OCI-LY7 (cell line): ENCODE measurements around the gene RNASET2. TPM values are rescaled to one million over a fixed set of nuclear protein-coding genes. Genes with fewer than 3 reads are reported as not detected.
"Not testable (repeated sequence)": the region's sequence is repeated elsewhere in the genome, so short reads cannot be mapped to it uniquely, and the experiment has no call there.

ENCODE experiments used
- BruUV-seq: library from RNA; stranded (reverse); fragments of 400-500 nt; replicated peaks from 2 replicates; lab custom pipeline; 2021; lab: Mats Ljungman, UMichigan
- CTCF ChIA-PET: fragments of 300-600 bp; sonication (Branson Sonifier 250); formaldehyde crosslinking; loops from one replicate; lab custom pipeline; 2022; ENCODE audit warnings: antibody characterized with exemption; ENCODE audit not compliant: unreplicated experiment; lab: Charles Lee
- POLR2A ChIA-PET: fragments of 300-600 bp; sonication (Branson Sonifier 250); formaldehyde crosslinking; loops from one replicate; lab custom pipeline; 2022; ENCODE audit warnings: antibody characterized with exemption; lab: Charles Lee
- DNase-seq: peaks from one replicate; pipeline ENCODE4 v3.0.0-alpha.2; 2015; ENCODE audit warnings: low spot score
- H2AFZ ChIP-seq: fragments of 200-600 bp; sonication (generic), shearing (Covaris generic); 2 replicates; pipeline ENCODE4 v1.6.1; 2014; ENCODE audit warnings: mild to moderate bottlenecking, antibody characterized with exemption, low read length, moderate library complexity
- H3K27ac ChIP-seq: fragments of 200-600 bp; sonication (generic); 2 replicates; pipeline ENCODE4 v1.5.1; 2014; ENCODE audit warnings: mixed run types, low read depth, mild to moderate bottlenecking, moderate library complexity, low read length, inconsistent platforms; ENCODE audit not compliant: poor library complexity, severe bottlenecking
- H3K36me3 ChIP-seq: fragments of 200-600 bp; sonication (generic); 2 replicates; pipeline ENCODE4 v1.6.1; 2014; ENCODE audit warnings: mild to moderate bottlenecking, antibody characterized with exemption, low read length, moderate library complexity, mixed read lengths; ENCODE audit not compliant: insufficient read depth
- H3K4me1 ChIP-seq: fragments of 200-600 bp; sonication (generic); 2 replicates; pipeline ENCODE4 v1.5.1; 2014; ENCODE audit warnings: mild to moderate bottlenecking, low read length; ENCODE audit not compliant: insufficient read depth, poor library complexity, severe bottlenecking
- H3K4me2 ChIP-seq: fragments of 200-600 bp; sonication (generic); 2 replicates; pipeline ENCODE4 v1.6.1; 2014; ENCODE audit warnings: mild to moderate bottlenecking, low read length
- H3K4me3 ChIP-seq: fragments of 200-600 bp; sonication (generic); 2 replicates; pipeline ENCODE4 v1.5.1; 2014; ENCODE audit warnings: mild to moderate bottlenecking, low read depth, low read length; ENCODE audit not compliant: poor library complexity, severe bottlenecking
- H3K79me2 ChIP-seq: fragments of 200-600 bp; sonication (generic); 2 replicates; pipeline ENCODE4 v1.6.1; 2016; ENCODE audit warnings: low read depth, mild to moderate bottlenecking, low read length, moderate library complexity, mixed read lengths; ENCODE audit not compliant: insufficient read depth
- H3K9me2 ChIP-seq: fragments of 200-600 bp; sonication (generic); 2 replicates; pipeline ENCODE4 v1.6.1; 2016; ENCODE audit warnings: mild to moderate bottlenecking, low read length, mixed read lengths; ENCODE audit not compliant: insufficient read depth
- H3K9me3 ChIP-seq: fragments of 200-600 bp; sonication (generic); 2 replicates; pipeline ENCODE4 v1.6.1; 2014; ENCODE audit warnings: mild to moderate bottlenecking, mixed run types, low read length, mixed read lengths
- H4K20me1 ChIP-seq: fragments of 200-600 bp; sonication (generic); 2 replicates; pipeline ENCODE4 v1.6.1; 2014; ENCODE audit warnings: mild to moderate bottlenecking, antibody characterized with exemption, low read length, moderate library complexity, mixed read lengths; ENCODE audit not compliant: insufficient read depth
- CTCF ChIP-seq: fragments of 200-600 bp; sonication (generic); conservative IDR thresholded peaks from 2 replicates; pipeline ENCODE4 v1.5.1; 2014; ENCODE audit warnings: mild to moderate bottlenecking, antibody characterized with exemption, low read length, moderate library complexity, mixed read lengths
- EZH2phosphoT487 ChIP-seq: fragments of 200-600 bp; sonication (generic); IDR thresholded peaks from 2 replicates; pipeline ENCODE4 v1.6.1; 2018; ENCODE audit warnings: low read depth, borderline replicate concordance, mild to moderate bottlenecking, mixed run types, antibody characterized with exemption, low read length, moderate library complexity, mixed read lengths
- intact Hi-C: fragments of 100-400 bp; cut with micrococcal nuclease; formaldehyde crosslinking; loops from one replicate; pipeline ENCODE4 v1.10.0; 2022; ENCODE audit not compliant: unreplicated experiment
- total RNA-seq, 2 experiments: library from RNA; depleted of rRNA in 1 of 2; stranded (reverse); fragments of >200 nt in 1 of 2; shearing (Covaris generic) in 1 of 2; gene quantifications; 2 replicates each; pipeline ENCODE4 v1.2.3, GENCODE V29; 2014 to 2022

RNASET2 gene
- total RNA-seq, 2 experiments from 2014 or later: 71.7 to 105 TPM

DNA sequence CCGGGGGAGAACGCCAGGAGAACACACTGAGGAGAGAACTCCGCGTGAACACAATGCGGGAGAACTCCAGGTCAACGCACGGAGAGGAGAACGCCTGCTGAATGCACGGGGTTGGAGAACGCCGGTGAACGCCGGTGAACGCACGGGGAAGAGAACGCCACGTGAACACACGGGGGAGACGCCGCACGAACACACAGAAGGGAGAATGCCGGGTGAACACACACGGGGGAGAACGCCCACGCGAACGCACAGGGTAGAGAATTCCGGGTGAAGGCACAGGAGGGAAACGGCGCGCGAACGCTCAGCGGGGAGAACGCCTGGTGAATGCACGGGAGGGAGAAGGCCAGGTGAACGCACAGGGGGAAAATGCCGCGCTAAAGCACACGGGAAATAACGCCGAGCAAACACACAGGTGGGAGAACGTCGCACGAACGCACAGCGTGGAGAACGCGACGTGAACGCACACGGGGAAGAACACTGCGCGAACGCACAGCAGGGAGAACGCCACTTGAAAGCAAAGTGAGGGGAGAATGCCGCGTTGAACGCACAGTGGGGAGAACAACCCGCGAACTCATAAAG lies 56.1 kb downstream of the RNASET2 start:
- no TSS peak for BruUV-seq
- CTCF ChIA-PET: no interaction called here
- DNase-seq: no peak

DNA sequence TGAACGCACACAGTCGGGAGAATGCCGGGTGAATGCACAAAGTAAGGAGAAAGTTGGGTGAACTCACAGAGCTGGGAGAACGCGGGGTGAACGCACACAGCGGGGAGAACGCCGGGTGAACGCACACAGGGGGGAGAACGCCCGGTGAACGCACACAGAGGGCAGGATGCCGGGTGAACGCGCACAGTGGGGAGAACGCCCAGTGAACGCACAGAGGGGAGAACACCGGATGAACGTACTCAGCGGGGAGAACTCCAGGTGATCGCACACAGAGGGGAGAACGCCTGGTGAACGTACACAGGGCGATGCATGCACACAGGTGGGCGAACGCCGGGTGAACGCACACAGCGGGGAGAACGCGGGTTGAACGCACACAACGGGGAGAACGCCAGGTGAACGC lies 57.4 kb downstream of the RNASET2 start:
- no peak for DNase-seq
- TF ChIP-seq EZH2phosphoT487 (no peak), CTCF (no peak)
- Histone ChIP-seq H3K4me2 (no peak overlapping the region), H3K9me3 (no peaks in the 10 kb centered on the region), H3K9me2 (no peaks in the 10 kb centered on the region), H3K36me3 (no peaks in the 10 kb centered on the region), H3K27ac (no peak overlapping the region), H3K4me1 (no peaks in the 10 kb centered on the region), H2AFZ (no peak overlapping the region), H3K4me3 (no peak overlapping the region), H3K79me2 (no peaks in the 10 kb centered on the region), H4K20me1 (no peaks in the 10 kb centered on the region)
- ChIA-PET CTCF (no interaction called here), POLR2A (no interaction called here)
- intact Hi-C loops: no loop called here
- BruUV-seq: no TSS peak

More for the DNA sequence above, 56.1 kb downstream of the RNASET2 start:
- Histone ChIP-seq H4K20me1 (no peaks in the 10 kb centered on the region), H3K79me2 (no peaks in the 10 kb centered on the region), H3K4me1 (no peaks in the 10 kb centered on the region), H3K9me3 (no peaks in the 10 kb centered on the region), H2AFZ (no peak overlapping the region), H3K27ac (no peak overlapping the region), H3K4me3 (no peak overlapping the region), H3K36me3 (no peaks in the 10 kb centered on the region), H3K9me2 (no peaks in the 10 kb centered on the region), H3K4me2 (no peak overlapping the region)
- intact Hi-C loops: no loop called here
- POLR2A ChIA-PET: no interaction called here
- TF ChIP-seq EZH2phosphoT487 (no peak), CTCF (no peak)

GRCh38 chr6:166894614-166895013 lies 61.7 kb downstream of the RNASET2 start:
- H3K4me1 ChIP-seq, DNase-seq, H3K9me2 ChIP-seq, intact Hi-C loops, BruUV-seq, CTCF ChIA-PET, H3K79me2 ChIP-seq, H3K4me2 ChIP-seq, H3K36me3 ChIP-seq, H3K4me3 ChIP-seq, H3K9me3 ChIP-seq, POLR2A ChIA-PET, H3K27ac ChIP-seq, H2AFZ ChIP-seq, H4K20me1 ChIP-seq: not testable (repeated sequence)

DNA sequence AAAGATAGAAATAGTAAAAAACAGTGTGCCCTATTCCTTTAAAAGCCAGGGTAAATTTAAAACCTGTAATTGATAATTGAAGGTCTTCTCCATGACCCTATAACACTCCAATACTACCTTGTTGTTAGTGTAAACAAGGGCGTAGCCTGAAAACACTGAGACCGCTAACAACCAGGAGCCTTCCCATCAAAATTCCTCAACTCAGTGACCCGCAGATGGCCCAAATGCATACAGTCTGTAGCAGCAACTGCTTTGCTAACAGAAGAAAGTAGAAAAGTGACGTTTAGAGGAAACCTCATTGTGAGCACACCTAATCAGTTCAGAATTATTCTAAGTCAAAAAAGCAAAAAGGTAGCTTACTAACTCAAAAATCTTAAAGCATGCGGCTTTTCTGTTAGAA lies 63.9 kb downstream of the RNASET2 start:
- H2AFZ ChIP-seq, H3K79me2 ChIP-seq, H3K9me2 ChIP-seq, H3K4me1 ChIP-seq, BruUV-seq, H3K4me3 ChIP-seq, CTCF ChIA-PET, H3K9me3 ChIP-seq, H3K36me3 ChIP-seq, intact Hi-C loops, DNase-seq, H4K20me1 ChIP-seq, H3K4me2 ChIP-seq, H3K27ac ChIP-seq: not testable (repeated sequence)
- POLR2A ChIA-PET: interaction anchor here (0.7 kb wide), 1 partner anchor 237 kb away, joined by 3 read pairs; no protein-coding TSS in a partner anchor

DNA sequence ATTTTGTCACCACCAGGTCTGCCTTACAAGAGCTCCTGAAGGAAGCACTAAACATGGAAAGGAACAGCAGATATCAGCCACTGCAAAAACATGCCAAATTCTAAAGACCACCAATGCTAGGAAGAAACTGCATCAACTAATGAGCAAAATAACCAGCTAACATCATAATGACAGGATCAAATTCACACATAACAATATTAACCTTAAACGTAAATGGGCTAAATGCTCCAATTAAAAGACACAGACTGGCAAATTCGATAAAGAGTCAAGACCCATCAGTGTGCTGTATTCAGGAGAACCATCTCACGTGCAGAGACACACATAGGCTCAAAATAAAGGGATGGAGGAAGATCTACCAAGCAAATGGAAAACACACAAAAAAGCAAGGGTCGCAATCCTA lies 69.6 kb downstream of the RNASET2 start:
- H3K9me3 ChIP-seq, H3K4me2 ChIP-seq, CTCF ChIA-PET, H3K4me3 ChIP-seq, H2AFZ ChIP-seq, H3K27ac ChIP-seq, intact Hi-C loops, H3K79me2 ChIP-seq, H3K4me1 ChIP-seq, BruUV-seq, H3K36me3 ChIP-seq, DNase-seq, H3K9me2 ChIP-seq, H4K20me1 ChIP-seq, POLR2A ChIA-PET: not testable (repeated sequence)
